ENCODE results near the gene POMT1.
A peak's percentile ranks its signal among the peaks of the same experiment; 100 is the strongest.
"Not testable (repeated sequence)": the region's sequence is repeated elsewhere in the genome, so short reads cannot be mapped to it uniquely, and the experiment has no call there.

POMT1 gene

DNA sequence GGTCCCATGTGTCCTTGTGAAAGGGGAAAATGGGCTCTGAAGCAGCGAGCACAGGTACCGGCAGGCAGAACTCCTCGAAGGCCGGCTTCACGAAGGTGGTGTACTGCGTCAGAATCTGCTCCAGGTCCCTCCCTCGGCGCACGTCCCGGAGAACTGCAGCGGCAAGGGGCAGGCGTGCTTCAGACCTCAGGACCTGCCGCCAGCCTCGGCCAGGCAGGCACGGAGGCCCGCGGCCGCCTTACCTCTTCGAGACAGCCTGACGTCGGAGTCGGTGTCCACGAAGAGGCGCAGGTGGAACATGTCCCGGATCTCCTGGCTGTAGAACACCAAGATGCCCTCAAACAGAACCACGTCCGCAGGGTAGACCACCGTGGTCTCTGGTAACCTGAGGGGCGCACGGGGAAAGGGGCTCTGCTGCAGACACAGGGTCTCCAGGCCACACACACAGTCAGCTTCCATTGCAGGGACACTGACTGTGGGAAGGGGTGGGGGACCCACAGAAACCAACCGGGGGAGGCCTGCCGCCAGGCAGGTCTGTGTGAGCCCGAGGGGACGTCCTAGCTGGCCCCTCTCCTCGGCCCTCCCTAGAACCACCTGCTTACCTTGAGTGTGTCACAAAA is 26.3 kb downstream of the POMT1 start:
- DNase-seq = no peak

DNA sequence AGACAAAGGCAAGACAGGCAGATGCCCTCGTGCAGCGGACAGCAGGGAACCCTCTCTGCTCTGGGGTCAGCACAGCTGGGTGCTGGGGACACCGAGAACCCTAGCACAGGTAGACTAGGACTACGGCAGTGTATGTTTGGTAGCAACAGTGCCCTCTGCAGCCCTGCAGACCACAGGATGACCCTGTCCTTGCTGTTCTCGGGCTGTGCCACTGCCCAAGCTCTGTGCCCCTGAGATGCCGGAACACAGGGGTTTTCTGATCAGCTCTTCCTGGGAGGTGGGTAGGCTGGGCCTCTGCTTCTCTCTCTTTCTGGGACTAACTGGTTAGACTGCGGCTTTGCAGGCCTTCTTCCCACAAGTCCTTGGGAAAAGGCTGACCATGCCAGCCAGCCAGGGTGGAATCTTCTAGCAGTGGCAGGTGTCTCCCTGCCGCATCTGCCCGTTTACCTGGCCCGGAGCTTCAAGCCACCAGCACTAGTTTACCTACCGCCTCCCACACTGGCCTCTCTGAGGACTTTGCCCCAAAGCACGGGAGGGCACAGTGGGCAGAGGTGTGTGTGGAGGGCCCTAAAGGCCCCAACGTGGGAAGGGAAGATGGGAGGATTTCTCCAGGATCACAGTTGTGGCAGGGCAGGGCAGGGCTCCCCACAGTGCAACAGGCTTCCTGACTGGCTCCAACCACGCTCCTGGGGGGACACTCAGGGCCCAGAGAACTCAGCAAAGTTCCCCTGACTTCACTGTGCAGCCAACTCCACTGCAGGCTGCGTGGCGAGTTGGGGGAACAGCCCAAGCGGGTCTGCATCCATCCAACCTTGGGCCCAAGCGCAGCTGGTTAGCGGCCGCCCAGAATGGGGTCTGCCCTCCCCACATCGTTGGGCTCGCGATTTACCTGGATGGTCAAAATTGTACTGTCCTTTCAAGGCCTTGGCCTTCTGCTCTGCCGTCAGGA is 27.2 kb downstream of the POMT1 start:
- no peak for DNase-seq

DNA sequence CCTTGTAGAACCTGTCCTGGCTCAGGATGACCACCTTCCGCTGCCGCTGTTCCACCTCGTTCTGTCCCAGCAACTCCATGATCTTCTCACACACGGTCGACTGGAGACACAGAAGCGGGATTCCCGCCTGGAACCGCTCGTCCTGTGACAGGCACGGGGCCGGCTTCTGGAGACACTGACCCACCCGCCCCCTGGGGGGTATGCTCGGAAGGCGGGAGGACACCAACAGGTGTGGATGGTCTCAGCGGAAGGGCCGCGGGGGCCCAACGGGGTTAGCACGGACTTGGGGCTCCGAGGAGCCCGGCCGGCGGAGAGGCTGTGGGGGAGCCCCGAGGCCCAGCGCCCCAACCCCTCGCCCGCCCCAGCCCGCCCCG is 27.8 kb downstream of the POMT1 start:
- DNase-seq = no peak

DNA sequence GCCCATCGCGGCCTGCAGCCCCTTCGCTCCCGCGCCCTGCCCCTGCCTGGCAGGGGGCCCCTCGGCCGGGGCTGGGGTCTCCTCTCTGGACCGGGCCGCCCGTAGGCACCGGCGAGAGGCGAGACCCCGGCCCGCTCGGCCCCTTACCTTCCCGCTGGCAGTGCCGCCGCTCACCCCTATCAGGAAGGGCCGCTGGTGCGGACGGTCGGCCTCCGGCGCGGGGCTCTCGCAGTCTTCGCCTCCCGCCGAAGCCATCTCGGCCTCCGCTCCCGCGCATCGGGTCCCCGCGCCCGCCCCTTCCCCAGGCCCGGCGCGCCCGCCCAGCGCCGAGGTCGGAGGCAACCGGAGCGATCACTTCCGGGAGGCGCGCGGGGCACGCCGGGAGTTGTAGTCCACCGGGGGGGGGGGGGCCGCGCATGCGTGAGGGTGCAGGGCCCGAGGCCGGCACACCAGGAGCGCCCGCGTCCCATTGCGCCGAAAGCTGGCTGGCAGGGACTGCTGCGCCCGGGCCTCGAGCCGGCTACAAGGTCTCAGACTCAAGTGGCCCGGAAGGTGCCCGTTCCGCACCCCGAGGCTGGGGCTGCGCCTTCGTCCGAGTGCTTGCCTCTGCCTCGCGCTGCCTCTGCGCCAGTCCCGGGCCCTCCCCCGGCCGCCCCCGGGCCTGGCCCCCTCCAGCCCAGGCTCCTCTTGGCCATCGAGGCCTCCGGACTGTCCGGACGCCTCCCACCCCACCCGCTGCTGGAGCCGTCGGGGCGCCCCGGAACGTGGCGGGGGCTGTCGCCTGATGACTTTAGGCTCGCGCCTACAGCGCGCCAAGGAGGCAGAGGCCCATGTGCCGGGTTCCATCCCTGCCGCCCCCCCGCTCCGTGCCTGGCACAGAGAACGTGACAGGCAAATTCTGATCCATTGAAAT is 28.5 kb downstream of the POMT1 start, which contains the start of gene UCK1:
Gene UCK1, minus strand, starts transcription at position 344 of the 913 bp plus-strand sequence. Its CDS starts 89 bp downstream, at position 255.
- peak; percentile 65 for DNase-seq

DNA sequence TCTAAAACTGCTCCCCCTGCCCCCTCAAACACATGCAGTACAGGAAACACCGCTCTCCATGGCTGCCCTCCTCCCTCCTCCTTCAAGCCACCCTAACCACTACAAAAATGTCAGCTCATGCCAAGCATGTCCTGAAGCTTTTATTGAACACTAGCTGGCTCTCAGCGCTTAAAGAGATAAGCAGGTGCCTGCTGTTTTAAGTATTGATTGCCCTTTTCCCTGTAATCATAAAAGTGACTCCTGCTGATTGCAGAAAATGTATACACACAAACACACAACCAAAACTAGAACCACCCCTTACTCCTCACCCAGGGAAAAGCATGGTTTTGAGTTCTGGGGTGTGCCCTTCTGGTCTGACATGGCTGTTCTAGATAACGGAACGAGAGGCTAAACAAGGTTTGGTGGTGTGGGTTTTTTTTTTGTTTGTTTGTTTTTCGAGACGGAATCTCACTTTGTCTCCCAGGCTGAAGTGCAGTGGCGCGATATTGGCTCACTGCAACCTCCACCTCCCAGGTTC is 32.1 kb downstream of the POMT1 start:
- peak; percentile 22 for DNase-seq

DNA sequence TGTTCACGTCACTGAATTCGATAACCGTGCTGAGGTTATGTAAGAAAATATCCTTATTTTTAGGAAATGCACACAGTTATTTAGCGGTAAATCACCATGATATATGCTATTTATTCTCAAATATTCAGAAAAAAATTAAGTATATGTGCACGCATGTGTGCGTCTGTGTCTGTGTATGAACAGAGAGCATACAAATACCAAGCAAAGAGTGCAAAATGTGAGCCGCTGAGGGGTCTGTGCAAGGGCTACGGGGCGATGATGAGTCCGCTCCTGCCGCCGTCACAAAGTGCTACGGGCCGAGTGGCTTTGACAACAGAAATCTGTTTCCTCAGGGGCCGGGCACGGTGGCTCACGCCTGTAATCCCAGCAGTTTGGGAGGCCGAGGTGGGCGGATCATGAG is 35.2 kb downstream of the POMT1 start:
- DNase-seq = no peak

DNA sequence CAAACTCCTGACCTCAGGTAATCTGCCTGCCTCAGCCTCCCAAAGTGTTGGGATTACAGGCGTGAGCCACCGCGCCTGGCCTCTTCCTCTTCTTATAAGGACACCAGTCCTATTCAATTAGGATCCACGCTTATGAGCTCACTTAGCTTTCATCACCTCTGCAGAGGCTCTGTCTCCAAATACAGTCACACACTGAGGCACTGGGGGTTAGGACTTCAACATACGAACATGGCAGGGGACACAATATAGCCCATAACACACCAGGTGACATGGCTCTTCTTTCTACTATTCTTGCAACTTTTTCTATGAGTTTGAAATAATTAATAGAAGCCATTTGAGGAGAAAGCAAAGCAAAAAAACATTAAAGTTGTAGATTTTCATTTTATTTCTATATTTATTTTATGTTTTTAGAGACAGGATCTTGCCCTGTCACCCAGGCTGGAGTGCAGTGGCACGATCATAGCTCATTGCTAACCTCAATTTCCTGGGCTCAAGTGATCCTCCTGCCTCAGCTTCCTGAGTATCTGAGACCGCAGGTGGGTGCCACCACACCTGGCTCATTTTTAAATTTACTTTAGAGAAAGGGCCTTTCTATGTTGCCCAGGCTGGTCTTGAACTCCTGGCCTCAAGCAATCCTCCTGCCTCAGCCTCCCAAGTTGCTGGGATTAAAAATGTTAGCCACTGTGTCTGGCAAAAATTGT is 36.7 kb downstream of the POMT1 start:
- DNase-seq = peak; percentile 56

DNA sequence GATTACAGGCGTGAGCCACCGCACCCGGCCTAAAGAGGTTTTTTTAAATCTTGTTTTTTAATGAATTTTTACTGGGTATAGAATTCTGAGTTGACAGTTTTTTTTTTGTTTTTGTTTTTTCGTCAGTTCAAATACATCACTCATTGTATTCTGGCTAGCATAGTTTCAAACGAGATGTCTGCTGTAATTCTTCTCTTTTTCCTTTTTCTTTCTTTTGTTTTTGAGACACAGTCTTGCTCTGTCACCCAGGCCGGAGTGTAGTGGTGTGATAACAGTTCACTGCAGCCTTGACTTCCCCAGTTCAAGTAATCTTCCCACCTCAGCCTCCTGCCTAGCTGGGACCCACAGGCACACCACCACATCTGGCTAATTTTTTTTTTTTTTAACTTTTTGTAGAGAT is 40.4 kb downstream of the POMT1 start:
- no peak for DNase-seq

DNA sequence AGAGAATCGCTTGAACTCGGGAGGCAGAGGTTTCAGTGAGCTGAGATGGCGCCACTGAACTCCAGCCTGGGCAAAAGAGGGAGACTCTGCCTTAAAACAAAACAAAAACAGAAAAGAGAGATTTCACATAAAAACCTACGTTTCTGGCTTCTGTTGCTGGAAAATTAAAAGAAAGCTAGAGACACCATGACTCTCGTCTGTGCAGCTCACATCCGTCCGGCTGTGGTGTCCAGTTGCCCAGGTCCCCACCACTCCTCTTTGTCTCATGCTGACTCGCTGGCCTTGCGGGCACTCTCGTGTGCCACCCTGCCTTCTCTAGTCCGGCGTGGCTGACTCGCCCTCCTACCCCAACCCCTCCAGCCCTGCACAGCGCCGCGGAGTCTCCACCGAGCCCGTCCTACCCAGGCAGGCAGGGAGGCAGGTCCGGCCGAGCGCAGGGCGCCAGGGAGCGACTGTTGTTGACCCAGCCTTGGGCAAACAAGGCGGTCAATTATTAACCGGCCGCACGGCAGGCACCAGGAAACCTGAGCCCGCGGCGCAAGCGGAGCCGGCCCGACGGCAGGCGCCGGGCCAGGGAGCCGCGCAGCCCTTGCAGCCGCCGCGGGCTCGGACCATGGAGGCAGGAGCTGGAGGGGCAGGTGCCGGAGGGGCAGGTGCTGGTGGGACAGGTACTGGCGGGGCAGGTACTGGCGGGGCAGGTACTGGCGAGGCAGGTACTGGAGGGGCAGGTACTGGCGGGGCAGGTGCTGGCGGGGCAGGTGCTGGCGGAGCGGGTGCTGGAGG is 42.5 kb downstream of the POMT1 start, which contains the start of gene PRRT1B:
Gene PRRT1B, plus strand, starts transcription at position 521 of the 783 bp plus-strand sequence. Its CDS starts 93 bp downstream, at position 614.
- no peak for DNase-seq

DNA sequence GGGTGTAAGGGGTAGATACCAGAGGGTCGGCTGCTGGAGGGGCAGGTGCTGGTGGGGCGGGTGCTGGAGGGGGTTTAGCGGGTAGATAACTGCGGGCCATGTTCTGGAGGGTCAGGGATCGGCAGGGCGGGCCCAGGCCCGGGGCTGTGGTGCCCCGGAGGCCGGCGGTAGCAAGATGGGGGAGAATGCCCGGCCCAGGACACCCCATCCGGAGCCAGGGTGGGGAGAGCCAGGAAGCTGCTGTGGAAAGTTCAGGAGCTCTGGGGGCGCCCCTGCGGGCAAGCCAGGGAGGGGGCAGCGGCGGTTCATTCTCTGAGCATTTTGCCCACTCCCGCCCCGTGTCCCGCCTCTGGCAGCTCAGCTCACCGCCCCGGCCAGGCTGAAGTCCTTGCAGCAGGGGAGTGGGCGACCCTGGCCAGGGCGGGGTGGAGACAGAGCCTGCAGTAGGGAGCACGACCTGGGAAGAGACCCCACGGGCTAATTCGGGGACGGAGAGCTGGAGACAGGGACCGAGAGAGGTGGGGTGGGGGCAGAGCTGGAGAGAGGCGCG is 43.1 kb downstream of the POMT1 start:
- no peak for DNase-seq

DNA sequence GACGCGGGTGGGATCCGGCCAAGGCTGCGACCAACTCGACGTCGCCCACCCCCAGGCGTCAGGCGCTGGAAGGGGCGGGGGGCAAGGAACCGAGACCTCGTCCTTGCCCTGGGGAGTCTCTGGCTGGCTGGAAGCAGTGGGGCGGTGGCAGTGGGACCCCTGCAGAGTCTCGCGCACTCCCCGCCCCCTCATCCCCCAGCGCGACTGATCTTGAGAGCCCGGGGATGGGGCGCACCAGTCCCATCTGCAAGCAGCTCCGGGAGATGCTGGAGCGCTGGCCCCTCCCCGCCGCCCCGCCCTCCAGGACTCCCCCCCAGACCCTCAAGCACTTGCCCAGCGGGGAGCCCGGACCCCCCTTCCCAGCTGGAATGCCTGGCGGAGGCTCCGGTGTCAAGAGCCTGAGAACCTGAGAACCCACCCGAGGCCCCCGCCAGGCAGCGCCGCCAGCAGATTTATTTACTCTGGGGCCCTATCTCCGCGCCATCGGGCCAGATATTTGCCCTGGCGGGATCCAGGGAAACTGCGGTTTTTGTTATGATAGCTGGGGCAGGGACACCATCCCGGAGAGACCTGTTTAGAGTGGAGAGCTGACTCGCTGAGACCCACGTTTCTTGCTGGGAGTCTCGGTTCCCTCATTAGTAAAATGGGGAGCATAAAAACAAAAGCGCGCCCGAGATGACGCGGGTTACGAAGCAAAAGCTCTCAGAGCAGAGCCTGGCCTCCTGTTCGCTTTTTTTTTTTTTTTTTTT is 43.8 kb downstream of the POMT1 start:
- no peak for DNase-seq

DNA sequence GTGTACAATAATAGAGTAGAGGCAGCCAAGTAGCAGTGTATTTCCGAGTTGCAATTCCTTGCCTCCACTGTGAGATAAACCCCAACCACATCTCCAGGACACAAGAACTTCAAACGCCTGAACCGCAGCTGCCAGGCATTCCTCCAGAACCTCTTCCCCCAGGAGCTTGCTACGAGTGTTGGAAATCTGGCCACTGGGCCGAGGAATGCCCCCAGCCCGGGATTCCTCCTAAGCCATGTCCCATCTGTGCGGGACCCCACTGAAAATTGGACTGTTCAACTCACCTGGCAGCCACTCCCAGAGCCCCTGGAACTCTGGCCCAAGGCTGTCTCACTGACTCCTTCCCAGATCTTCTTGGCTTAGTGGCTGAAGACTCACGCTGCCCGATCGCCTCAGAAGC is 46.5 kb downstream of the POMT1 start:
- DNase-seq = not testable (repeated sequence)

DNA sequence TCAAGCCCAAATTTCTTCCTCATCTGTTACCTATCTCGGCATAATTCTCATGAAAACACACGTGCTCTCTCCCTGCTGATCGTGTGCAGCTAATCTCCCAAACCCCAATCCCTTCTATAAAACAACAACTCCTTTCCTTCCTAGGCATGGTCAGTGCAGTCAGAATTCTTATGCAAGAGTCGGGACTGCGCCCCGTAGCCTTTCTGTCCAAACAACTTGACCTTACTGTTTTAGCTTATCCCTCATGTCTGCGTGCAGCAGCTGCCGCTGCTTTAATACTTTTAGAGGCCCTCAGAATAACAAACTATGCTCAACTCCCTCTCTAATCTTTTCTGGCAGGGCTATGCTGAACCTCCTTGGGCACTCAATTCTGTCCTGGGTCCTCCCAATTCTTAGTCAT is 47.7 kb downstream of the POMT1 start:
- not testable (repeated sequence) for DNase-seq

DNA sequence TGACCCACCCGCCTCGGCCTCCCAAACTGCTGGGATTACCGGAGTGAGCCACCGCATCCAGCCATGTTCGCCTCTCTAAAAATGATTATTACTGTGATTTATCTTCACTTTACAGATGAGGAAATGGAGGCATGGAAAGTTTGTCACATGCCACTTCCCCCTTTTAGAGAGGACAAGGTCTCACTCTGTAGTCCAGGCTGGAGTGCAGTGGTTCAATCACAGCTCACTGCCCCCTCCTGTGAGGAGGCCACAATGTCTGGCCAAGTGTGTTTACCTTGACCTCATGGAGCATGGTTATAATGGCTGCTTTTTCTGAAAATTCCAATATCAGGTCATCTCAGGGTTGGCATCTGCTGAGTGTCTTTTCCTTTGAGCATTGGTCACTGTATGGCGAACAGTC is 49.3 kb downstream of the POMT1 start:
- no peak for DNase-seq

DNA sequence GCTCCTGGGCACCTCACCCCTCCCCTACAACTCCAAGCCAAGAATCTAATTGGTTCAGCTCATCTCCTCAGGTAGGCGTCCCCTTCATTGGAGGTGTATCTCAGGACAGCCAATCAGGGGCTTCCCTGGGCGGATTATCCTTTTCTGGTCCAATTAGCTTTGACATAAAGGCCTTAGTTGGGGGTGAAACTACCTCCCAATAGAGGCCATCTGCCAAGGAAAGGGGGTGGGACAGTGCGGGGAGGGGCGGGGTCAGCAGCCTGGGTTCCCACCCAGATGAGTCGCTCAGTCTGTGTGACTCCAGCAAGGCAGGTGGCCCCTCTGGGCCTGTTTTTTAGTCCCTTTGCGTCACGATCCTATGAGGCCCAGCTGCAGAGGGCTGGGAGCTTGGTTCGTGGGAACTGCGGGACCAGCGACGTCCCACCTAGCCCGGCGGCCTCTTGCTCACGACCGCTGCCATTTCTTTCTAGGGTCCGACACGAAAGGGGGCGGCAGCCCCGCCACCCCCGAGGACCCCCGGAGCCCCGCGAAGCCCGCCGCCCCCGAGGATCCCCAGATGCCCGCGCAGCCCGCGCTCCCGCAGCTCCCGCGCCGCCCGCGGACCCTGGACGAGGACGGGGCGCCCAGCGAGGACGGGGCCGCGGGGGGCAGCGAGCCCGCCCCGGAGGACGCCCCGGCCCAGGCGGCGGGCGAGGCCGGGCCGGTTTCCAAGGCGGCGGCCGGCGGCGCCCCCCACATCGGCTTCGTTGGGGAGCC is 51.5 kb downstream of the POMT1 start:
- DNase-seq = no peak

DNA sequence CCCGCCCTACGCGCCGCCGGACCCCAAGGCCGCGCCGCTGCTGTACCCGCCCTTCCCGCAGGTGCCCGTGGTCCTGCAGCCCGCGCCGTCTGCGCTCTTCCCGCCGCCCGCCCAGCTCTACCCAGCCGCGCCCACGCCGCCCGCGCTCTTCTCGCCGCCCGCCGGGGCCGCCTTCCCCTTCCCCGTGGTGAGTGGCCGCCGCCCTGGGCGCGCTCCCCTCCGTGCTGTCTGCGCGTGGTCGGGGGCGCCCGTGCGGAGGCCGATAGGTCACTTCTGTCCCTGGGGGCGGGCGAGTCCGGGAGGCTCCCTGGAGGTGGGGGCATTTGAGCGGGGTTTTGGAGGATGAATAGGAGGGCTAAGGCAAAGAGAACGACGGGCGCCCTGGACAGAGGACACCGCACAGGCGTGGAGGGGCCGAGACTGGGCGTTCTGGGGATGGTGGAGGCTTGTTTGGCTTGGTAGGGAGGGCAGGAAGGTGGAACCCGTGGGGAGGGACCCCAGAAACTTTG is 52.2 kb downstream of the POMT1 start:
- no peak for DNase-seq

DNA sequence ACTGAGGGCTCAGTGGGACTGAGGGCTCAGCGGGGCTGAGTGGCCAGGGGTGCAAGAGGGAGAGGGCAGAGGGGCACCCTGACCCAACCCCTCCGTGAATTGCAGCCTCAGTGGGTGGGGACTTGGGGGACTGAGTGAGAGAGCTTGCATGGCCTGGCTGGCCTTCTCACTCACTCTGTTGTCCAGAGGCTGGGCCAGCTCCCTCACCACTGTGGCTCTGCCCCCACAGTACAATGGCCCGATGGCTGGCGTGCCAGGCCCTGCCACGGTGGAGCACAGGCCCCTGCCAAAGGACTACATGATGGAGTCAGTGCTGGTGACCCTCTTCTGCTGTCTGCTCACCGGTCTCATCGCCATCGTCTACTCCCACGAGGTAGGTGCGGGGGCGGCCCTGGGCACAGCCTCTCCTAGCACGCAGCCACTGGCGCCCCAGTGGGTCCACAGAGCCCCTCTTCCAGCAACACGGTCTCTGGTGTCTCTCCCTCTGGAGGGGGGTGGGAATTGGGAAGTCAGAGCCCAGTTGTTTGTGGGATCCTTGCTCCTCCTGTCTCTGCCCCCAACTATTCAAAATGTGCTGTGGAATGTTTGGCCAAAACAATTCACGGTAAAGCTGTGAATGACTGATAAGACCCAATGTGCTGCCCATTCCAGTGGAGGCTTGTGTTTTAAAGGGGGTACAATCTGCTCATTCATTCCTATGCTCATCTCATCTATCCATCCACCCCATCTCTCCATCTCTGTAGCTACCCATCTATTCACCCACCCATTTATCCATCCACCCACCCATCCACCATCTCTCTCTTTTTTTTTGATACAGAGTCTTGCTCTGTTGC is 53.3 kb downstream of the POMT1 start:
- DNase-seq = no peak
